ENCODE measurements around the gene ZNRD2. TPM values are rescaled to one million over a fixed set of nuclear protein-coding genes. Genes with fewer than 3 reads are reported as not detected.

ZNRD2 gene
- total and polyA plus RNA-seq, 12 donors = 9.4 to 135 (median 56.0) TPM

GRCh38 chr11:65612691-65613090 is 42.4 kb downstream of the ZNRD2 start:
- DNase-seq = no peak
- Histone ChIP-seq H3K4me3 (peak overlapping the region in 2 of 4 donors; percentile 68 to 90), H3K36me3 (replicated peaks in 1 of 2) (peaks cover 0 to 22% of the 10 kb centered on the region in 2 donors), H3K9me3 (replicated peaks in 1 of 3) (no peaks in the 10 kb centered on the region), H3K27ac (peak overlapping the region in 3 of 5 donors; percentile 82 to 93 (median 89)), H3K4me1 (replicated peaks in 1 of 2) (peaks cover 21 to 58% of the 10 kb centered on the region in 2 donors), H3K27me3 (no peaks in the 10 kb centered on the region)
- intact Hi-C loops (cut with DNase I) = loop anchor here in 1 of 2 donors (5.0 kb wide), 1 partner anchor 40 kb away; the partner anchor contains the start of genes FAM89B and ZNRD2
- TF ChIP-seq POLR2A (IDR thresholded peaks at IDR 0.05) (no peak), CTCF (IDR thresholded peaks at IDR 0.05) (no peak)
- WGBS, 4 donors = 44 to 53% (median 51%) methylated on average over 5 to 7 of the region's 7 CpGs

DNA sequence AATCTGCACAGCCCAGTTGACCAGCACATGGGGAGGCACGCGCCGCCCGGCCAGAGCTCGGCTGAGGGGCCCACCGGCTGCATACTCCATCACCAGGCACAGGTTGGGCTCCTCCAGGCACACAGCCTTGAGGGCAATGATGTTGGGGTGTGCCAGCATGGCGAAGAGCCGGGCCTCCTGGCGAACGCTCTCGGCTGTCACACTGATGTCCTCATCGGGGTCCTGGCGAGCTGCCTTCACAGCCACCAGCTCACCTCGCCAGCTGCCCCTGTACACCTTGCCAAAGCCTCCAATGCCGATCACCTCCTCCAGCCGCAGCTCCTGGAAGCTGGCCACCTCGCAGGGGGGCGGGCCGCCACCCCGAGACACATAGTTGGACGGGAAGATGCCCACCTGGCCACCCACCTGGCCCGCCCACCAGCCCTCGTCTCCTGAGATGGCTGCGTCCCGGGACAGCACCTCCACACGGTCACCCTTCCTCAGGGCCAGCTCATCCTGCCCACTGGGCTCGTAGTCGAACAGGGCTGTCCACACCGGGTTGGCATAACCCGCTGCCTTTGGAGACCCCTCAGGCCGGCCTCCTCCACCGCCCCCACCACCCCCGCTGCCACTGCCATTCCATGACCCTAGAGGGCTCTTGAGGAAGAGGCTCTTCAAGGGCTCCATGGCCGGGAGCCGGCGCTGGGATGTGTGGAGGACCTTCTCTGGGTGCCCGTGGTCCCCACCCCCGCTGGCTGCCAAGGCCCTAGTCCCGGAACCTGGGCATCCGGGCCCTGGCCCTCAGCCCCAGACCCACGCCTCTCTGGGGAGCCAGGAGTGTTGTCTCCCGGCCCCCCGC is 43.0 kb downstream of the ZNRD2 start:
- DNase-seq = peak in 4 of 7 donors; percentile 23 to 66 (median 52)

GRCh38 chr11:65615229-65615949 is 45.1 kb downstream of the ZNRD2 start, which contains the start of gene PCNX3:
TSS of gene PCNX3 (plus strand) at chr11:65615776. CDS start at chr11:65616312, 536 bp downstream.
- TF ChIP-seq POLR2A (IDR thresholded peaks at IDR 0.05) (peak; percentile 10 to 68), CTCF (IDR thresholded peaks at IDR 0.05) (no peak)
- WGBS, 4 donors = 0 to 1% (median 0%) methylated on average over 32 to 55 of the region's 55 CpGs
- Histone ChIP-seq H3K27me3 (no peaks in the 10 kb centered on the region), H3K4me3 (peak within 1 kb of the TSS; percentile 62 to 91 (median 86)), H3K4me1 (replicated peaks in 1 of 2) (peaks cover 21 to 41% of the 10 kb centered on the region in 2 donors), H3K36me3 (replicated peaks in 1 of 2) (peaks cover 0 to 31% of the 10 kb centered on the region in 2 donors), H3K9me3 (replicated peaks in 1 of 3) (no peaks in the 10 kb centered on the region), H3K27ac (peak within 1 kb of the TSS; percentile 81 to 95 (median 89))
- intact Hi-C loops (cut with DNase I) = no loop called here
- DNase-seq = peak; percentile 100

More for the DNA sequence above, 43.0 kb downstream of the ZNRD2 start:
- Histone ChIP-seq H3K4me1 (replicated peaks in 1 of 2) (peaks cover 21 to 56% of the 10 kb centered on the region in 2 donors), H3K36me3 (replicated peaks in 1 of 2) (peaks cover 0 to 22% of the 10 kb centered on the region in 2 donors), H3K4me3 (peak overlapping the region; percentile 37 to 90 (median 52)), H3K9me3 (replicated peaks in 1 of 3) (no peaks in the 10 kb centered on the region), H3K27ac (peak overlapping the region; percentile 75 to 95 (median 89)), H3K27me3 (no peaks in the 10 kb centered on the region)
- TF ChIP-seq POLR2A (IDR thresholded peaks at IDR 0.05) = no peak
- no peak for TF ChIP-seq CTCF (IDR thresholded peaks at IDR 0.05)
- intact Hi-C loops (cut with DNase I) = loop anchor here in 1 of 2 donors (5.0 kb wide), 1 partner anchor 41 kb away; the partner anchor contains the start of genes FAM89B and ZNRD2
- WGBS, 4 donors = 14 to 38% (median 16%) methylated on average over 5 to 43 of the region's 43 CpGs; no CpG with 5 or more reads in 1 of the 4 donors
